ENCODE results near the gene UBN1.

Gene UBN1

DNA sequence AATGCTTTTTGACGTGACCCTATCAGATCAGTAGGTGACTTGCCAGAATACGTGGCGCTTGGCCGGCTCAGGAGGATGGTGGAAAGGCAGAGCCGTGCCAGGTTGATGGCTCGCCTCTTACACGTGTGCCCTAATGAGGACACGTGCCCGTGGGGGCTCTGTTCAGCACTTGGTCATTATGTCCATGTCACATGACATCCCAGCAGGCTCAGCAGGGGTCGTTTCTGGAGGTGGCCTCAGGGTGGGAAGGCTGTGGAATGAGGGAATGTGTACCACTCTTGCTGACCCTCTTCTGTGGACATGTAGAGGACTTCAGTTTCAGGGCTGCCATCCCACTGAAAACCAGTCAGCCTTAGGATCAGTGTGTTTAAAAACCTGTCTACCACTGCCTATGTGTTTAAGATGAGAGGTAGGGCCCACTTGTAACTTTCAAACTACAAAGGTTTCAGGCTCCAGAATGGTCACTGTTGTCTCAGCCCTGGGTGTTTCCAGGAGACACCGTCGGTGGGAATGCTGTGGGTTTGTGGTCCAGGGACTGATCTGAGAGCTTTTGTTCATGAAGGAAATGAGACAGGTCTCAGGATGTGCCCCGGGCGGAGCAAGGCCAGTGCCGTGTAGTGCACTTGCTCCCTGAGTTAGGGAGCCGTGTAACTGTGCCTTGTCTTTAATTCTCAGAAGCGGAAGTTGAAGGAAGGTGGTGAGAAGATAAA, 12.1 kb downstream of the UBN1 start:
- no peak; the same call in 2 of the 3 replicates for ATAC-seq
- no peak for TF ChIP-seq ZFP30 (CRISPR knock-in tag; IDR thresholded peaks at IDR 0.05)
- TF ChIP-seq PPARA (CRISPR knock-in tag; IDR thresholded peaks at IDR 0.05; ENCODE audit: borderline replicate concordance), result no peak
- TF ChIP-seq ISL1 (CRISPR knock-in tag; IDR thresholded peaks at IDR 0.05), result no peak
- TF ChIP-seq TSHZ2 (CRISPR knock-in tag; IDR thresholded peaks at IDR 0.05), result no peak
- TF ChIP-seq, protein P1, sequence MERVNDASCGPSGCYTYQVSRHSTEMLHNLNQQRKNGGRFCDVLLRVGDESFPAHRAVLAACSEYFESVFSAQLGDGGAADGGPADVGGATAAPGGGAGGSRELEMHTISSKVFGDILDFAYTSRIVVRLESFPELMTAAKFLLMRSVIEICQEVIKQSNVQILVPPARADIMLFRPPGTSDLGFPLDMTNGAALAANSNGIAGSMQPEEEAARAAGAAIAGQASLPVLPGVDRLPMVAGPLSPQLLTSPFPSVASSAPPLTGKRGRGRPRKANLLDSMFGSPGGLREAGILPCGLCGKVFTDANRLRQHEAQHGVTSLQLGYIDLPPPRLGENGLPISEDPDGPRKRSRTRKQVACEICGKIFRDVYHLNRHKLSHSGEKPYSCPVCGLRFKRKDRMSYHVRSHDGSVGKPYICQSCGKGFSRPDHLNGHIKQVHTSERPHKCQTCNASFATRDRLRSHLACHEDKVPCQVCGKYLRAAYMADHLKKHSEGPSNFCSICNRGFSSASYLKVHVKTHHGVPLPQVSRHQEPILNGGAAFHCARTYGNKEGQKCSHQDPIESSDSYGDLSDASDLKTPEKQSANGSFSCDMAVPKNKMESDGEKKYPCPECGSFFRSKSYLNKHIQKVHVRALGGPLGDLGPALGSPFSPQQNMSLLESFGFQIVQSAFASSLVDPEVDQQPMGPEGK (CRISPR knock-in tag; IDR thresholded peaks at IDR 0.05; ENCODE audit: borderline replicate concordance), result no peak
- no peak for TF ChIP-seq ZNF8 (CRISPR knock-in tag; IDR thresholded peaks at IDR 0.05)
- TF ChIP-seq, protein P2, sequence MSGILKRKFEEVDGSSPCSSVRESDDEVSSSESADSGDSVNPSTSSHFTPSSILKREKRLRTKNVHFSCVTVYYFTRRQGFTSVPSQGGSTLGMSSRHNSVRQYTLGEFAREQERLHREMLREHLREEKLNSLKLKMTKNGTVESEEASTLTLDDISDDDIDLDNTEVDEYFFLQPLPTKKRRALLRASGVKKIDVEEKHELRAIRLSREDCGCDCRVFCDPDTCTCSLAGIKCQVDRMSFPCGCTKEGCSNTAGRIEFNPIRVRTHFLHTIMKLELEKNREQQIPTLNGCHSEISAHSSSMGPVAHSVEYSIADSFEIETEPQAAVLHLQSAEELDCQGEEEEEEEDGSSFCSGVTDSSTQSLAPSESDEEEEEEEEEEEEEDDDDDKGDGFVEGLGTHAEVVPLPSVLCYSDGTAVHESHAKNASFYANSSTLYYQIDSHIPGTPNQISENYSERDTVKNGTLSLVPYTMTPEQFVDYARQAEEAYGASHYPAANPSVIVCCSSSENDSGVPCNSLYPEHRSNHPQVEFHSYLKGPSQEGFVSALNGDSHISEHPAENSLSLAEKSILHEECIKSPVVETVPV (CRISPR knock-in tag; IDR thresholded peaks at IDR 0.05), result no peak
- TF ChIP-seq ESRRG (CRISPR knock-in tag; IDR thresholded peaks at IDR 0.05), result no peak
- TF ChIP-seq CSDC2 (CRISPR knock-in tag; IDR thresholded peaks at IDR 0.05), result no peak
- TF ChIP-seq OSR1 (CRISPR knock-in tag; IDR thresholded peaks at IDR 0.05), result no peak
- TF ChIP-seq TOX (CRISPR knock-in tag; IDR thresholded peaks at IDR 0.05; ENCODE audit: borderline replicate concordance), result no peak
- TF ChIP-seq POU6F1 (CRISPR knock-in tag; IDR thresholded peaks at IDR 0.05; ENCODE audit: borderline replicate concordance, low read depth), result no peak
- TF ChIP-seq, protein P3, sequence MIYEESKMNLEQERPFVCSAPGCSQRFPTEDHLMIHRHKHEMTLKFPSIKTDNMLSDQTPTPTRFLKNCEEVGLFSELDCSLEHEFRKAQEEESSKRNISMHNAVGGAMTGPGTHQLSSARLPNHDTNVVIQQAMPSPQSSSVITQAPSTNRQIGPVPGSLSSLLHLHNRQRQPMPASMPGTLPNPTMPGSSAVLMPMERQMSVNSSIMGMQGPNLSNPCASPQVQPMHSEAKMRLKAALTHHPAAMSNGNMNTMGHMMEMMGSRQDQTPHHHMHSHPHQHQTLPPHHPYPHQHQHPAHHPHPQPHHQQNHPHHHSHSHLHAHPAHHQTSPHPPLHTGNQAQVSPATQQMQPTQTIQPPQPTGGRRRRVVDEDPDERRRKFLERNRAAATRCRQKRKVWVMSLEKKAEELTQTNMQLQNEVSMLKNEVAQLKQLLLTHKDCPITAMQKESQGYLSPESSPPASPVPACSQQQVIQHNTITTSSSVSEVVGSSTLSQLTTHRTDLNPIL (CRISPR knock-in tag; IDR thresholded peaks at IDR 0.05; ENCODE audit: low read depth), result no peak
- no peak for TF ChIP-seq BACH2 (CRISPR knock-in tag; IDR thresholded peaks at IDR 0.05; ENCODE audit: borderline replicate concordance)
- no peak for TF ChIP-seq ZNF565 (CRISPR knock-in tag; conservative IDR thresholded peaks at IDR 0.05; ENCODE audit: low read depth)

GRCh38 chr16:4859900-4860255, 12.6 kb downstream of the UBN1 start:
- peak; percentile 58; the same call in 2 of the 3 replicates for ATAC-seq

DNA sequence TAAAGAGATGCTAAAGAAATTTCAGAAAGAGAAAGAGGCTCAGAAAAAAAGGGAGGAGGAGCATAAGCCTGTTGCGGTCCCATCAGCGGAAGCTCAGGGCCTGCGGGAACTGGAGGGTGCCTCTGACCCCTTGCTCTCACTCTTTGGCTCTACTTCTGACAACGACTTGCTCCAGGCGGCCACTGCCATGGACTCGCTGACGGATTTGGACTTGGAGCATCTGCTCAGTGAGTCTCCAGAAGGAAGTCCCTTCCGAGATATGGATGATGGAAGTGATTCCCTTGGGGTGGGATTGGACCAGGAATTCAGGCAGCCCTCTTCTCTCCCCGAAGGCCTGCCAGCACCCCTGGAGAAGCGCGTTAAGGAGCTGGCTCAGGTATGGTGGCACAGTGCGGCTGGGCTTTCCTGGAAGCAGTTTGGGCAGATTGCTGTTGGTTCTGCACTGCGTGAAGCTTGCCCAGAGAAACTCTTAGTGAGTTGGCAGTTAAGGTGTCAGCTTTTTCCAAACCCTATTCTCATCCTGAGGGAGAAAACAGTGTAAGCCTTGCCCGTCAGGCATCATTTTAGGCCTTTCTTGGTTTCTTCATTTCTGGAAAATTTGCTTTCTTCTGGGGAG, 13.6 kb downstream of the UBN1 start:
- ATAC-seq, result no peak
- TF ChIP-seq, protein P1 (CRISPR knock-in tag; IDR thresholded peaks at IDR 0.05; ENCODE audit: borderline replicate concordance), result no peak
- no peak for TF ChIP-seq BACH2 (CRISPR knock-in tag; IDR thresholded peaks at IDR 0.05; ENCODE audit: borderline replicate concordance)
- no peak for TF ChIP-seq ZNF8 (CRISPR knock-in tag; IDR thresholded peaks at IDR 0.05)

More at GRCh38 chr16:4859900-4860255, 12.6 kb downstream of the UBN1 start:
- TF ChIP-seq BACH2 (CRISPR knock-in tag; IDR thresholded peaks at IDR 0.05; ENCODE audit: borderline replicate concordance) (no peak), ZNF8 (CRISPR knock-in tag; IDR thresholded peaks at IDR 0.05) (no peak), ESRRG (CRISPR knock-in tag; IDR thresholded peaks at IDR 0.05) (no peak)
